WERI-Rb-1 (cell line): ENCODE measurements around the gene SLC24A4.

Experiments
- DNase-seq: peaks from one replicate; pipeline ENCODE4 v3.0.0-alpha.2; 2020
- H3K27ac ChIP-seq: fragments of 250-450 bp; sonication (Bioruptor Pico); 2 replicates; pipeline ENCODE4 v1.5.1; 2020; ENCODE audit warnings: mild to moderate bottlenecking, moderate library complexity
- H3K27me3 ChIP-seq: fragments of 250-450 bp; sonication (Bioruptor Pico); 2 replicates; pipeline ENCODE4 v1.5.1; 2021; ENCODE audit warnings: mild to moderate bottlenecking, low read depth, moderate library complexity; ENCODE audit not compliant: insufficient read depth, severe bottlenecking
- H3K36me3 ChIP-seq: fragments of 250-450 bp; sonication (Bioruptor Pico); 2 replicates; pipeline ENCODE4 v1.5.1; 2020; ENCODE audit warnings: mild to moderate bottlenecking, moderate library complexity
- H3K4me3 ChIP-seq: 2 replicates; pipeline ENCODE4 v1.5.1; 2011; ENCODE audit warnings: low read depth, mild to moderate bottlenecking, control low read depth, low read length
- H3K9me3 ChIP-seq: fragments of 250-450 bp; sonication (Bioruptor Pico); 2 replicates; pipeline ENCODE4 v1.5.1; 2021; ENCODE audit warnings: mild to moderate bottlenecking, moderate library complexity; ENCODE audit not compliant: severe bottlenecking
- TF ChIP-seq, protein P1 (sequence below): IDR thresholded peaks from 2 replicates; pipeline ENCODE4 v1.5.1; 2011; ENCODE audit warnings: low read depth, mild to moderate bottlenecking, control low read depth, inconsistent platforms, low read length

The SLC24A4 gene

GRCh38 chr14:92360651-92361370, 37.8 kb downstream of the SLC24A4 start:
- Histone ChIP-seq H3K36me3 (no peaks in the 10 kb centered on the region), H3K27me3 (no peaks in the 10 kb centered on the region), H3K27ac (no peak overlapping the region), H3K4me3 (no peak overlapping the region), H3K9me3 (no peaks in the 10 kb centered on the region)
- TF ChIP-seq, protein P1, sequence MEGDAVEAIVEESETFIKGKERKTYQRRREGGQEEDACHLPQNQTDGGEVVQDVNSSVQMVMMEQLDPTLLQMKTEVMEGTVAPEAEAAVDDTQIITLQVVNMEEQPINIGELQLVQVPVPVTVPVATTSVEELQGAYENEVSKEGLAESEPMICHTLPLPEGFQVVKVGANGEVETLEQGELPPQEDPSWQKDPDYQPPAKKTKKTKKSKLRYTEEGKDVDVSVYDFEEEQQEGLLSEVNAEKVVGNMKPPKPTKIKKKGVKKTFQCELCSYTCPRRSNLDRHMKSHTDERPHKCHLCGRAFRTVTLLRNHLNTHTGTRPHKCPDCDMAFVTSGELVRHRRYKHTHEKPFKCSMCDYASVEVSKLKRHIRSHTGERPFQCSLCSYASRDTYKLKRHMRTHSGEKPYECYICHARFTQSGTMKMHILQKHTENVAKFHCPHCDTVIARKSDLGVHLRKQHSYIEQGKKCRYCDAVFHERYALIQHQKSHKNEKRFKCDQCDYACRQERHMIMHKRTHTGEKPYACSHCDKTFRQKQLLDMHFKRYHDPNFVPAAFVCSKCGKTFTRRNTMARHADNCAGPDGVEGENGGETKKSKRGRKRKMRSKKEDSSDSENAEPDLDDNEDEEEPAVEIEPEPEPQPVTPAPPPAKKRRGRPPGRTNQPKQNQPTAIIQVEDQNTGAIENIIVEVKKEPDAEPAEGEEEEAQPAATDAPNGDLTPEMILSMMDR: no peak
- no peak for DNase-seq

GRCh38 chr14:92362781-92363235, 39.8 kb downstream of the SLC24A4 start:
- no peaks in the 10 kb centered on the region for H3K36me3 ChIP-seq
- TF ChIP-seq, protein P1: no peak
- no peaks in the 10 kb centered on the region for H3K27me3 ChIP-seq
- no peak overlapping the region for H3K4me3 ChIP-seq
- DNase-seq: no peak
- H3K27ac ChIP-seq: no peak overlapping the region
- H3K9me3 ChIP-seq: no peaks in the 10 kb centered on the region

DNA sequence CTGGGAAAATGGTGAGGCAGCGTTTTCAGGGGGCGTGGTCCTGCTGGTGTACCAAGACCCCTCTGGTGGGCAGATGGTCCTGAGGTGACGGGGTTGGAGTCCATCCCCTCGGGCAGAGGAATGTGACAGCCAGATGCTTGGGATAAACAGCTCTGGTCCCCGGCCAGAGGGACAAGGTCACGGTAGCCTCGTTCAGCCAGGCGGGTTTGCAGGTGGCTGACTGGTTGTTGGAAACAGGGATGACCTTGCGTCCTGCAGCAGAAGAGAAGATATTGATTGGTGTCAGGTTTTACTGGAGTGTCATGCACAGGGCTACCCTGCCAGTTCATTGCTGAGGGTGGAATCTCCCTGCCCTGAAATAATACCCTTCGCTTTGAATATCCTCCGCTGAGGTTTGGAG, 43.3 kb downstream of the SLC24A4 start:
- H3K27me3 ChIP-seq: no peaks in the 10 kb centered on the region
- no peaks in the 10 kb centered on the region for H3K9me3 ChIP-seq
- H3K36me3 ChIP-seq: no peaks in the 10 kb centered on the region
- DNase-seq: no peak
- TF ChIP-seq, protein P1: no peak
- H3K27ac ChIP-seq: no peak overlapping the region
- no peak overlapping the region for H3K4me3 ChIP-seq

DNA sequence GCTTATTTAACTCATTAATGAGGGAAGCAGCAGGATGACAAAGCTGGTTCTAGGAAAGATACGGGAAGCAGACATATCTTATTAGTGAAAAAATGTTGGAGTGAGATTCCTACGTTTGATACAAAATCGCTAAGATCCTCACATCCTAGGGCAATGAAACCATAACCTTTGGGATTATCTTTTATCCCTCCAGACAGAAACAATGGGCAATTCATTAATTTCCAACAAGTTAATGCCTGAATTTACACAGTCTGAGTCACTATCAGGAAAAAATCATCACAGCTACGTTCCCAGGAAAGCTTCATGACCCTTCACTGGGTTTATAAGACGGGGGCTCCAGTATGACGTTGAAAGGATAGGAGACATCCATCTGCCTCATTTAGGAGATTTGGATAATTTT, 45.0 kb downstream of the SLC24A4 start:
- Histone ChIP-seq H3K36me3 (no peaks in the 10 kb centered on the region), H3K27me3 (no peaks in the 10 kb centered on the region), H3K4me3 (no peak overlapping the region), H3K27ac (no peak overlapping the region), H3K9me3 (no peaks in the 10 kb centered on the region)
- TF ChIP-seq, protein P1: no peak
- DNase-seq: no peak

DNA sequence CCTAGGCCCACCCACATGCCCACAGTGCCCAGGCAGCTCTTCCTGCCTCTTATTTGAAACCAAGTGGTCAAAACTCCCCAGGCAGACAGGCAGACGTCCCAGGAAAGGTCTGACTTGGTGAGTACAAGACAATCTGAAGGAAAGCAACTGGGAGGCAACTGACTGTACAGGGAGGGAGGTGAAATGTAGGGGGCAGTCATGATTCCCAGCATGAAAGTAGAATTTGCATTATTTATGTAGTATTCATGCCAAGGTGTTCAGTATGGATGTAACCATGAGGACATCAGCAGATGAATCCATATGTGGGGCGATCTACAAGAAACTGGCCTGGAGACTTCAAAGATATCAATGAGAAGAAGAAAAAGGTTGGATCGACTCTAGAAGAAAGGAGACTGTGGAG, 46.1 kb downstream of the SLC24A4 start:
- H3K36me3 ChIP-seq: no peaks in the 10 kb centered on the region
- TF ChIP-seq, protein P1: no peak
- no peaks in the 10 kb centered on the region for H3K9me3 ChIP-seq
- no peak overlapping the region for H3K4me3 ChIP-seq
- no peak for DNase-seq
- no peak overlapping the region for H3K27ac ChIP-seq
- H3K27me3 ChIP-seq: no peaks in the 10 kb centered on the region

GRCh38 chr14:92372230-92372629, 49.3 kb downstream of the SLC24A4 start:
- no peak overlapping the region for H3K27ac ChIP-seq
- no peak for DNase-seq
- no peaks in the 10 kb centered on the region for H3K27me3 ChIP-seq
- TF ChIP-seq, protein P1: no peak
- no peaks in the 10 kb centered on the region for H3K36me3 ChIP-seq
- H3K4me3 ChIP-seq: no peak overlapping the region
- no peaks in the 10 kb centered on the region for H3K9me3 ChIP-seq
